GM06990 (cell line): ENCODE results near the gene DTX4.

Source experiments
- DNase-seq: peaks from one replicate; pipeline ENCODE4 v3.0.0-alpha.2; 2011; ENCODE audit not compliant: insufficient read length; ENCODE audit errors: extremely low read depth
- H3K27me3 ChIP-seq: replicated peaks from 2 replicates; pipeline ENCODE4 v1.6.0; 2011; ENCODE audit warnings: low read length; ENCODE audit not compliant: control insufficient read depth, insufficient read depth
- H3K36me3 ChIP-seq: 2 replicates; pipeline ENCODE4 v1.5.1; 2011; ENCODE audit warnings: low read length; ENCODE audit not compliant: control insufficient read depth, insufficient read depth
- H3K4me3 ChIP-seq: replicated peaks from 2 replicates; pipeline ENCODE4 v1.5.1; 2011; ENCODE audit warnings: low read depth, mild to moderate bottlenecking, control low read depth, low read length
- TF ChIP-seq, protein P1 (sequence below): IDR thresholded peaks from 2 replicates; pipeline ENCODE4 v1.5.1; 2011; ENCODE audit warnings: low read length, control low read depth, mild to moderate bottlenecking, inconsistent platforms; ENCODE audit not compliant: insufficient read depth, poor library complexity, severe bottlenecking

DTX4 gene

DNA sequence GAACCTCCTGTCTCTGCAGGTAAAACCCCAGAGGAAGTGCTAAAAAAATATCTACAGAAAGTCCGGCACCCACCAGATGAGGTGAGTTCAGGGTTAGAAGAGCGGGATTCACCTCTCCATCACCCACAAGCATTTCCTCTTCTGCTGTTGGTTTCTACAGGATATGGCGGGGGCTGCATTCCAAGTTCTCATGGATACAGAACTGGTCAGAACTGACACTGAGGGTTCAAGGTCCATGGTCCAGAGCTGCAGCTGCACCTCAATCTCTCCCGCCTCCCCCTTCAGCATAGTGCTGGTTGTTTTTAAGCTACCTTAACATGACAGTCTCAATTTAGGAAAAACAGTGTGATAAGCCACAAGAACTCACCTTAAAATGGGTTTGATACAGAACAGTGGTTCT, 19.2 kb downstream of the DTX4 start:
- Histone ChIP-seq H3K4me3 (no peak overlapping the region), H3K36me3 (peaks cover 22% of the 10 kb centered on the region), H3K27me3 (no peaks in the 10 kb centered on the region)
- TF ChIP-seq, protein P1, sequence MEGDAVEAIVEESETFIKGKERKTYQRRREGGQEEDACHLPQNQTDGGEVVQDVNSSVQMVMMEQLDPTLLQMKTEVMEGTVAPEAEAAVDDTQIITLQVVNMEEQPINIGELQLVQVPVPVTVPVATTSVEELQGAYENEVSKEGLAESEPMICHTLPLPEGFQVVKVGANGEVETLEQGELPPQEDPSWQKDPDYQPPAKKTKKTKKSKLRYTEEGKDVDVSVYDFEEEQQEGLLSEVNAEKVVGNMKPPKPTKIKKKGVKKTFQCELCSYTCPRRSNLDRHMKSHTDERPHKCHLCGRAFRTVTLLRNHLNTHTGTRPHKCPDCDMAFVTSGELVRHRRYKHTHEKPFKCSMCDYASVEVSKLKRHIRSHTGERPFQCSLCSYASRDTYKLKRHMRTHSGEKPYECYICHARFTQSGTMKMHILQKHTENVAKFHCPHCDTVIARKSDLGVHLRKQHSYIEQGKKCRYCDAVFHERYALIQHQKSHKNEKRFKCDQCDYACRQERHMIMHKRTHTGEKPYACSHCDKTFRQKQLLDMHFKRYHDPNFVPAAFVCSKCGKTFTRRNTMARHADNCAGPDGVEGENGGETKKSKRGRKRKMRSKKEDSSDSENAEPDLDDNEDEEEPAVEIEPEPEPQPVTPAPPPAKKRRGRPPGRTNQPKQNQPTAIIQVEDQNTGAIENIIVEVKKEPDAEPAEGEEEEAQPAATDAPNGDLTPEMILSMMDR = no peak
- no peak for DNase-seq

DNA sequence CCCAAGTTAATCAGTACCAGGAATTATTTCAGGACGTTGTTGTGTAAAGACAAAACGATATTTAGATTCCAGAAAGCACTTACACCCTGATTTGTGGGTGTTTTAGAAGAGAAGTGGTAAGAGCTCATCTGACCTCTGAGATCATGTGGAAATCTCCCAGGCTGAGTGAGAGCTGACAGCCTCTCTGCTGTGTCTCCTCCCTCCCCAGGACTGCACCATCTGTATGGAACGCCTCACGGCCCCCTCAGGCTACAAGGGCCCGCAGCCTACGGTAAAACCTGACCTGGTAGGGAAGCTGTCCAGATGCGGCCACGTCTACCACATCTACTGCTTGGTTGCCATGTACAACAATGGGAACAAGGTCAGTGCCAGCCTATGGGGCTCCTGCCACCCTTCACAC, 20.0 kb downstream of the DTX4 start:
- Histone ChIP-seq H3K27me3 (no peaks in the 10 kb centered on the region), H3K4me3 (no peak overlapping the region), H3K36me3 (peaks cover 22% of the 10 kb centered on the region)
- TF ChIP-seq, protein P1 = no peak
- DNase-seq = no peak

DNA sequence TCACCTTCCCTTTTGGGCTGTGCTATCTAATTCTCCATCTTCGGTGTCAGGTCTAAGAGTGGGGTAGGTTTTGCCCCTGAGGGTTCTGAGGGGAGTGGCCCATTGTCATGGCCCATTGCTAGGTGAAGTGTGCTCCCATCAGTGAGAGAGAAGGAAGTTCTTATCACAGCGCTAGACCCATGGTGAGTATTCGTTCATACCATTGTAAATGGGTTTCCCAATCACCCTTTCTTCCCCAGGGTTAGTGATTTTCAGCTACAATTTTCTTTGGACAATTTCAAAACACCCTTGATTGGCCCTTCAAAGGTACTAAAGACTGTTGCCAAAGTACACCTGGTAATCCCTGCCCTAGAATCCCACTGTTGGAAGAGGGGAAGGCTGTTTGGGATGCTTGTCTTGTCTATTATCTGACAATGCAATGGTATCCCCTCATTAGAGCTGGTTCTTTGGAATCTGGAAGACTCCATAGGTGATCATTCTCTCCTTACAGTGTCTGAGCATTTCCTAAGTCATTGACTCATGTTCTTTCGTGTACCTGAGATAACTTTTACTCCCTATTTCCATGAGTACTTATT, 20.6 kb downstream of the DTX4 start:
- TF ChIP-seq, protein P1 = no peak
- no peaks in the 10 kb centered on the region for H3K27me3 ChIP-seq
- H3K4me3 ChIP-seq = no peak overlapping the region
- peaks cover 20% of the 10 kb centered on the region for H3K36me3 ChIP-seq
- no peak for DNase-seq

DNA sequence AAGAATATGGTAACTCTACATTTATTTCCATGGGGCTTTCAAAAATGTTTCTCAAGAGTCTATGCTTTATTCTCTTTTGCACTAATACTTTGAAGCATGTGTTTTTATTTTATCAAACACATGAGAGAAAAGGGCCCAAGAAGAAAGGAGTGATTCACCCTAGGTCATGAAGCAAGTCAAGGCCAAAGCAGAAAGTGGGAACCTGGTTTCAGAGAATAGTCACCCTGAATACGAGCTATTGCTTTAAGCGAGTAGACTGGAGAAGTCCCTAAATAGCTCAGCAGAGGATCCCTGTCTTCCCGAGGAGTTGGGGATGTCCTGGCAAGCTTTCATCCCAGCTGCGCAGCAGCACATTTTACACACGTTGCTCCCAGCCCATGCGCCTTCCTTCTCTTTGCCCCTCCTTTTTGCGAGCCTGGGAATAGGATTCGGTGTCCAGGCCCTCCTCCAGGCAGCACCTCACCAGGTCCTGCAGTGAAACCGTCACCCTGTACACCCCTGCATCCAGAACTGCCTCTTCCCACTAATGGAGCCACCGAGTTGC, 21.7 kb downstream of the DTX4 start:
- Histone ChIP-seq H3K27me3 (no peaks in the 10 kb centered on the region), H3K36me3 (peaks cover 17% of the 10 kb centered on the region), H3K4me3 (no peak overlapping the region)
- no peak for DNase-seq
- TF ChIP-seq, protein P1 = no peak

DNA sequence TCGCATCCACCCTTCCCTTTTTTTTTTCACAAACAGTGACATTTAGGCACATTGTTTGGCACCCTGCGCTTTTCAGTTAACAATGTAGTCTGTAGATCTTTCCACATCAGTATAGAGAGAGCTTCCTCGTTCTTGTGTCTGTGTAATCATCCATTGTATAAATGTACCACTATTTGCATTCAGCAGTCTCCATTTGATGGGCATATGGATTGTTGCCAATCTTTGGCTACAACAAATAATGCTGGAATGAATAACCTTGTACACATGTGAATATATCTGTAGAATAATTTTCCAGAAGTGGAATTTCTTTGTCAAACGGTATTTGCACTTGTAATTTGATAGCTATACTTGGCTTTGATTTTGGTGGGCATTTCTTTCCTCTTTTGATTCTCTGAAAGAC, 23.7 kb downstream of the DTX4 start:
- no peak for DNase-seq
- Histone ChIP-seq H3K36me3 (peaks cover 12% of the 10 kb centered on the region), H3K27me3 (no peaks in the 10 kb centered on the region), H3K4me3 (no peak overlapping the region)
- TF ChIP-seq, protein P1 = no peak

DNA sequence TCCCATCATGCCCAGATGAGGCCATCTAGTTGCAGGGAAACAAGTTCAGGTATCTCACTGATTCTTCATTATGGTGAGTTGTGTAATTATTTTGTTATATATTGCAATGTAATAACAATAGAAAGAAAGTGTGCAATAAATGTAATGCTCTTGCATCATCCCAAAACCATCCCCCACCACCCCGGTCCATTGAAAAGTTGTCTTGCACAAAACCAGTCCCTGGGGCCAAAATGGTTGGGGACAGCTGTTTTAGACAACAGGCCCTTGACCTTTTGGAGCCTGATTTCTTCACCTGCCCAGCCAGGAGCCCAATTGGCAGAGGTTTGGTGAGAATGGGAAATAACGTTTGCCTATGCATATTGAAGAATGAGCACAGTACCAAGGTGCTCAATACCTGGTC, 24.8 kb downstream of the DTX4 start:
- no peak for DNase-seq
- TF ChIP-seq, protein P1 = no peak
- Histone ChIP-seq H3K4me3 (no peak overlapping the region), H3K27me3 (no peaks in the 10 kb centered on the region), H3K36me3 (peaks cover 6% of the 10 kb centered on the region)
